Suppressor macrophage treated with lipopolysaccharide for 4 hours (primary cell): ENCODE data around the gene BLOC1S5.

Experiments used
- DNase-seq: peaks from one replicate; pipeline ENCODE4 v3.0.0-alpha.2; 2020

Gene BLOC1S5

GRCh38 chr6:8063761-8064637 lies at the start of gene BLOC1S5:
Gene BLOC1S5, minus strand, starts transcription at chr6:8064389. Its CDS starts 13 bp downstream, at chr6:8064376.
- DNase-seq = peak; percentile 99

- DNase-seq = no peak
Observed at GRCh38 chr6:8113131-8113654, 49.0 kb upstream of the BLOC1S5 start.

- no peak for DNase-seq
Observed at GRCh38 chr6:8110725-8111124, 46.5 kb upstream of the BLOC1S5 start.

DNA sequence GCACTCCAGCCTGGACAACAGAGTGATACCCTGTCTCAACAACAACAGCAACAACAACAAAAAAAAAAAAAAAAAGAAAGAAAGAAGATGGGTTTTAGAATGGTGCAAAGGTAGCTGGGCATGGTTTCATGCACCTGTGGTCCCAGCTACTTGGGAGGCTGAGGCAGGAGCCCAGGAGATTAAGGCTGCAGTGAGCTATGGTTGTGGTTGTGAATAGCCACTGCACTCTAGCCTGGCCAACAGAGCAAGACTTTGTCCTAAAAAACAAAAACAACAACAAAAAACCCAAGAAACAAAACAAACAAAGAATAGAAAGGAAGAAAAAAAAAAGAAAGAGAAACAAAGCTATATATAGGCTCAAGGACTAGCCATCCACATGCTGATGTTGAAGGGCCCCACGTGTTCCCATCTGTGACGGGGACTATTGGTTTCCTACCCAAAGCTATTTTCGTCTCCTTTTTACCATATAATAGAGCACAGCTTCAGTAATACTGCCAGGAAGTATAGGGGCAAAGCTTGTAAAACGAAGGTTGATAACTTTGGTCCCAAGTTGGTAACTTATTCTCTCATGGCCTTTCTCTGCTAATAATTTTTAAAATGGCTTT lies 46.0 kb upstream of the BLOC1S5 start:
- no peak for DNase-seq

DNA sequence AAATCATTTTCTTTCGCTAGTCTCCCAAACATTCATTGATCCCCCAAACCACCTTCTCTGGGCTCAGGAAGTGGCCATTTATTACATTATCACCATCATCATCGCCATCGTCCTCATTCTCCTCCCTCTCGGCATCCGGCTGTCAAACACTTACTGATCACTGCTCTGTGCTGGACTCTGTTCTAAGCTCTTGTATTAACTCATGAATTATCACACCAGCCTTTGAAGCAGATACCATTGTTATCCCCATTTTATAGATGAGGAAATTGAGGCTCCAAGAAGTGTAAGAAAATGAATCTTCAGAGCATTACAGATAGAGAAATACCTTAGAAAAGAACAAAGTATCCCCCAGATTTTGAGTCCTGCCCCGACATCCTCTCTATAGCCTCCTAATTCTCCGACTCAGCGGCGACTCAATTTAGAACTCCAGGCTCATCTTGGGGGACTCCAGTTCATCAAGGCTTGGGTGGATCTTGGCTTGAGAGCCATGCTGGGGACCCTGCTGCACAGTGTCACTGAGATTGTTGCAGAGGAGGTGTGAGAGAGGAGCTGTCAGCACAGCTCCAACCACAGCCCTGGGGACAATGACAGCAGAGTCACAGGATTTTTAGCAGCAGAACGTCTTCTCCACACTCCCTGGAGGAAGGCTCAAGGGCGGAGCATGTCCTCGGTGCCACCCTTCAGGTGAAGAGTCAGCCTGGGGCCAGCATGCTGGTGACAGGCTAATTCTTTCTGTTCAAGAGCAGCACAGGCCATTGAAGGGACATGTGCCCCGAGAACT lies 44.8 kb upstream of the BLOC1S5 start:
- DNase-seq = no peak

DNA sequence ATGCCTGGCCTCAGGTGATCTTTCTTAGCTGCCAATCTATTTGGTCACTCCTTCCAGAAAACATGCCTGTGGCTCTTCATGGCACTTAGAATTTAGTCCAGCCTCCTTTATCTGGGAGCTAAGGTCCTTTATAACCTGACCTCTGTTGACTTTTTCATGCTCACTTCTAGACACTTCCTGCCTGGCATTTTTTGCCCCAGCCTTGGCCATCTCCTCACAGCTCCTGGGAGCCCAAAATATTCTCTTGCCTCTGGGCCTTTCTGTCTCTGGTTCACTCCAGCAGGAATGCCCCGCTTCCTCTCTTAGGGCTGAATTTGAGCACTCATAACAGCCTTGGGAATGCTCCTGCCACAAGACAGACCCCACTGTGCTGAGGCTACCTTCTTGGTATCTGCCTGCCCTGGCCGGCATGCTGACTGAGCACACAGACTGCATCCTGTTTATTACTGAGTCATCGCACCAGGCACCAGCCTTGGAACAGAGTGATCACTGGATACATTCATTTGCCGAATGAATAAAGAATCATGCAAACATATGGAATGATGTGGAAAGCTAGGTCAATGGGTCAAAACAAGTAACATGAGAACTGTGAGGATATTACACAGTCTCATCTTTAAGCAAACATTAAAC lies 44.0 kb upstream of the BLOC1S5 start:
- DNase-seq = no peak

- no peak for DNase-seq
Observed at GRCh38 chr6:8105791-8106190, 41.6 kb upstream of the BLOC1S5 start.

DNA sequence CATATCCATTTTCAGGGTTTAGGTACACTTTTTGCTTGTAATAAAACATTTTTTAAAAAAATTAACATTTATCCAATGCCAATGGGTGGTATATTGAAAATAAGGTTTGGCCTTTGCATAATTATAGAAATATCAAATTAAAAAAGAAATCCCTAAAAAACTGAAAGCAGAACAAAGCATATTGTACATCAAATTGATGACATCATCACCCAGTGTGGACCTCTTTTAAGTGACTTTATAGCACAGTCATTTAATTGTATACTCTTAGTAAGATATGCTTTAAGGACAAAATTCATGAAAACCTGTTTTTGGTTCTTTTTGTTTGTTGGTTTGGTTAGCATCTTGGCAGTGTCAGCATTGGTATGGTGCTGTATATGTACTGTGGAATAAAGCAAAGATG lies 39.5 kb upstream of the BLOC1S5 start:
- DNase-seq = no peak

GRCh38 chr6:8102122-8102958 lies 38.2 kb upstream of the BLOC1S5 start, which contains the start of gene EEF1E1:
Gene EEF1E1, minus strand, starts transcription at chr6:8102548. Its CDS starts 27 bp downstream, at chr6:8102521.
- peak; percentile 93 for DNase-seq

GRCh38 chr6:8100159-8100854 lies 36.1 kb upstream of the BLOC1S5 start:
- no peak for DNase-seq

DNA sequence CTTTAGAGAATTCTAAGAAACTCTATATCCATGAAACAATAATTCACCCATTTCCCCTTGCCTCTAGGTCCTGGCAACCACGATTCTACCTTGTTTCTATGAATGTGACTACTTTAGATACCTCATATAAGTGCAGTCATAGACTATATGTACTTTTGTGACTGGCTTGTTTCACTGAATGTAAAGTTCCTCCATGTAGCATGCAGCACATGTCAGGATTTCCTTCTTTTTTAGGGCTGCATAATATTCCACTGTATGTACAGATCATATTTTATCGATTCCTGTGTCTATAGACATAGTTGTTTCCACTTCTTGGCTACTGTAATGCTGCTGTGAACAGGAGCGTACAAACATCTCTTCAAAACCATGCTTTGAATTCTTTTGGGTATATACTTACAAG lies 26.5 kb upstream of the BLOC1S5 start:
- DNase-seq = no peak

- no peak for DNase-seq
Observed at GRCh38 chr6:8088886-8089285, 24.7 kb upstream of the BLOC1S5 start.

GRCh38 chr6:8087870-8088754 lies 23.9 kb upstream of the BLOC1S5 start:
- DNase-seq = no peak

GRCh38 chr6:8086755-8087306 lies 22.6 kb upstream of the BLOC1S5 start:
- no peak for DNase-seq

GRCh38 chr6:8085053-8085511 lies 20.9 kb upstream of the BLOC1S5 start:
- peak; percentile 68 for DNase-seq

- DNase-seq = no peak
Observed at GRCh38 chr6:8084586-8084985, 20.4 kb upstream of the BLOC1S5 start.

- DNase-seq = peak; percentile 73
Observed at GRCh38 chr6:8082954-8083858, 19.0 kb upstream of the BLOC1S5 start.

DNA sequence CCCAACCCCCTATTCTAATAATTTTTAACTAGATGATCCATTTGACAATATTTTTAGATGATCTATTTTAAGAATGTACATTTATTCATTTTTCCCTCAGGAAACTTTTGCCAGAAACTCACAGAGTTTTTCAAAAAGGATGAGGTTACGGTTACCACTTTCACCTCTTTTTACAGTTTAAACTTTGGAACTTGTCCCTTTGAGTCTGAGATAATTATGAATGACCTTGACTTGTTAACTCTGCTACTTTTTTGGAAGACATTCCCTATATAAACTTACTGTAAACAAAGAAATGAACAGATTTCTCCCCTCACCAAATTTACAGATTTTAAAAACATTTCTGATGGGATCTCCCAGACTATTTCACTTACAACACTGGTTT lies 18.4 kb upstream of the BLOC1S5 start:
- DNase-seq = no peak
